Endodermal cell (in vitro differentiated cells): ENCODE measurements around the gene LRFN3. TPM values are rescaled to one million over a fixed set of nuclear protein-coding genes. Genes with fewer than 3 reads are reported as not detected.

Experiments
- DNase-seq: peaks from one replicate; pipeline ENCODE4 v3.0.0-alpha.2; 2017
- H3K27ac ChIP-seq: 2 replicates; pipeline ENCODE4 v1.5.1; 2013; ENCODE audit warnings: mild to moderate bottlenecking, low read depth, low read length, moderate library complexity
- H3K27me3 ChIP-seq: 2 replicates; pipeline ENCODE4 v1.6.1; 2013; ENCODE audit warnings: mild to moderate bottlenecking, low read length, moderate library complexity; ENCODE audit not compliant: insufficient read depth, control insufficient read depth, poor library complexity, severe bottlenecking
- H3K36me3 ChIP-seq: 2 replicates; pipeline ENCODE4 v1.7.0; 2013; ENCODE audit warnings: mild to moderate bottlenecking, low read length, moderate library complexity; ENCODE audit not compliant: control insufficient read depth, insufficient read depth
- H3K4me1 ChIP-seq: one replicate; pipeline ENCODE4 v1.7.0; 2013; ENCODE audit warnings: low read length; ENCODE audit not compliant: control insufficient read depth, insufficient read depth
- H3K4me3 ChIP-seq: 2 replicates; pipeline ENCODE4 v1.5.1; 2013; ENCODE audit warnings: mild to moderate bottlenecking, low read length, moderate library complexity
- H3K9ac ChIP-seq: 2 replicates; pipeline ENCODE4 v1.6.1; 2013; ENCODE audit warnings: mild to moderate bottlenecking, low read length, moderate library complexity; ENCODE audit not compliant: poor library complexity, severe bottlenecking; ENCODE audit errors: extremely low read depth
- H3K9me3 ChIP-seq: 2 replicates; pipeline ENCODE4 v1.6.1; 2013; ENCODE audit warnings: mild to moderate bottlenecking, low read length, moderate library complexity; ENCODE audit not compliant: control insufficient read depth
- H3K27ac Mint-ChIP-seq: 2 replicates; pipeline ENCODE4 v1.8.0; 2020; ENCODE audit warnings: mixed read lengths
- H3K27me3 Mint-ChIP-seq: 2 replicates; pipeline ENCODE4 v1.8.0; 2021; ENCODE audit warnings: mild to moderate bottlenecking, mixed read lengths; ENCODE audit not compliant: insufficient read depth
- H3K36me3 Mint-ChIP-seq: 2 replicates; pipeline ENCODE4 v1.8.0; 2020; ENCODE audit warnings: low read depth, mixed read lengths
- H3K4me1 Mint-ChIP-seq: 2 replicates; pipeline ENCODE4 v1.8.0; 2020; ENCODE audit warnings: mixed read lengths
- H3K4me3 Mint-ChIP-seq: 2 replicates; pipeline ENCODE4 v1.8.0; 2020; ENCODE audit warnings: mild to moderate bottlenecking, moderate library complexity, mixed read lengths
- H3K9me3 Mint-ChIP-seq: 2 replicates; pipeline ENCODE4 v1.8.0; 2020; ENCODE audit warnings: mild to moderate bottlenecking, mixed read lengths
- CTCF ChIP-seq: fragments of 200-600 bp; sonication (generic); conservative IDR thresholded peaks from 2 replicates; pipeline ENCODE4 v1.5.0; 2021; ENCODE audit warnings: antibody characterized with exemption, mild to moderate bottlenecking
- WGBS, 2 experiments: methylation state at CpG; one replicate each; pipeline versions ENCODE4 v1.1.5 to v1.1.7; 2013; ENCODE audit warnings: missing lambda C conversion rate in 2 of 2, mixed read lengths in 1 of 2; ENCODE audit not compliant: insufficient coverage in 1 of 2, insufficient read length in 1 of 2; 5-methylcytosine and 5-hydroxymethylcytosine counted together
- total RNA-seq, 2 donors: library from RNA; stranded (reverse); fragmentation: NEBNext Ultra II Directional in 1 of 2; extraction: Animal tissue kit (Norgen Biotek cat#: 25700) in 1 of 2; gene quantifications; 2 replicates in 1 of 2; 3 replicates in 1 of 2; pipeline ENCODE4 v1.2.1, GENCODE V29; 2021

LRFN3 gene
- total RNA-seq, 2 donors from 2014 or later: 18.7 to 24.3 TPM

DNA sequence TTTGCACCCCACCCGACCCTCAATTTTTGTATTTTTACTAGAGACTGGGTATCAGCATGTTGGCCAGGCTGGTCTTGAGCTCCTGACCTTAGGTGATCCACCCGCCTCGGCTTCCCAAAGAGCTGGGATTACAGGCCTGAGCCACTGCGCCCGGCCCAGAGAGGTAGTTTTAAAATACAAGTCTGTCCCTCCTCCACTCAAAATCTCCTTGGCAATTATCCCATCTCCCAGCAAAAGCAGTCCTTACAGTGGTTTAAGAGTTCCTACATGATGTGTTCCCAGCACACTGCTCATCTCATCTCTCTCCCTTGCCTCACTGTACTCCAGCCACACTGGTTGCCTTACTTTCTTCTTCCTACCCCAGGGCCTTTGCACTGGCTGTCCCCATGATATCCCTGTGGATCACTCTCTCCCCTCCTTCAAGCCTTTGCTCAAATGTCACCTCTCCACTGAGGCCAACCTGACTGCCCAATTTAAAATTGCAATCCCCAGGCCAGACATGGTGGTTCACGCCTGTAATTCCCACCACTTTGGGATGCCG is 24.3 kb downstream of the LRFN3 start:
- no peak for TF ChIP-seq CTCF
- H3K27me3 Mint-ChIP-seq: peaks cover 68% of the 10 kb centered on the region
- DNase-seq: no peak
- no peaks in the 10 kb centered on the region for H3K4me1 ChIP-seq
- no peaks in the 10 kb centered on the region for H3K9me3 Mint-ChIP-seq
- H3K36me3 ChIP-seq: no peaks in the 10 kb centered on the region
- H3K4me3 ChIP-seq: no peak overlapping the region
- no peak overlapping the region for H3K27ac ChIP-seq
- H3K9ac ChIP-seq: no peak overlapping the region
- no peak overlapping the region for H3K27ac Mint-ChIP-seq
- 84 to 94% methylated on average over 5 to 7 of the region's 7 CpGs for WGBS, 2 experiments
- no peaks in the 10 kb centered on the region for H3K4me1 Mint-ChIP-seq
- H3K27me3 ChIP-seq: peaks cover 59% of the 10 kb centered on the region
- H3K4me3 Mint-ChIP-seq: no peak overlapping the region
- no peaks in the 10 kb centered on the region for H3K9me3 ChIP-seq
- H3K36me3 Mint-ChIP-seq: no peaks in the 10 kb centered on the region

- Histone ChIP-seq H3K27ac (no peak overlapping the region), H3K9me3 (no peaks in the 10 kb centered on the region), H3K4me1 (no peaks in the 10 kb centered on the region), H3K4me3 (no peak overlapping the region), H3K36me3 (no peaks in the 10 kb centered on the region), H3K27me3 (peaks cover 48% of the 10 kb centered on the region), H3K9ac (no peak overlapping the region)
- H3K4me1 Mint-ChIP-seq: no peaks in the 10 kb centered on the region
- WGBS, 2 experiments: 9 to 40% methylated on average over 1 to 8 of the region's 9 CpGs
- DNase-seq: peak; percentile 93
- no peaks in the 10 kb centered on the region for H3K36me3 Mint-ChIP-seq
- H3K9me3 Mint-ChIP-seq: no peaks in the 10 kb centered on the region
- no peak overlapping the region for H3K27ac Mint-ChIP-seq
- H3K27me3 Mint-ChIP-seq: peaks cover 57% of the 10 kb centered on the region
- H3K4me3 Mint-ChIP-seq: no peak overlapping the region
- TF ChIP-seq CTCF: no peak
These were observed 27.3 kb downstream of the LRFN3 start for GRCh38 chr19:35963514-35963913.

DNA sequence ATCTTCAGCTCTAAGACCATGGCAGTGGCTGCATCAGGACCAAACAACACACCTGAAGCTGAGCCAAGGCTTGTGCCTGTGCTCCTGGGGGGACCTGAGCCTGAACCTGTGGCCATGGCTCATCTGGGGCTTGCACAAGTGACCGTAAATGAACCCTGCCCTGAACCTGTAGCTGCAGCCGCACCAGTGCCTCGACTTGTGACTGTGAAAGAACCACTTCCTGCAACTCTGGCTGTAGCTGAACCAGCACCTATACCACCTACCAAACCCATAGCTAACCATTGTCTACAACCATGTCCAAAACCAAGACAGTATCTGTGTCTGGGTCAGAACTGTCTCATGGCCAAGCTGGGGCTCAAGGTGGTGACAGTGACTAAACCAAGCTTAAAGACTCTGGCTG is 30.6 kb downstream of the LRFN3 start:
- H3K4me1 Mint-ChIP-seq: peaks cover 6% of the 10 kb centered on the region
- no peak overlapping the region for H3K4me3 ChIP-seq
- H3K4me1 ChIP-seq: no peaks in the 10 kb centered on the region
- no peak for TF ChIP-seq CTCF
- H3K36me3 ChIP-seq: no peaks in the 10 kb centered on the region
- no peak overlapping the region for H3K4me3 Mint-ChIP-seq
- H3K27ac Mint-ChIP-seq: no peak overlapping the region
- no peaks in the 10 kb centered on the region for H3K36me3 Mint-ChIP-seq
- 86 to 100% methylated on average over 1 to 3 of the region's 3 CpGs for WGBS, 2 experiments
- H3K27ac ChIP-seq: no peak overlapping the region
- H3K9ac ChIP-seq: no peak overlapping the region
- no peaks in the 10 kb centered on the region for H3K9me3 Mint-ChIP-seq
- peaks cover 26% of the 10 kb centered on the region for H3K27me3 Mint-ChIP-seq
- peaks cover 15% of the 10 kb centered on the region for H3K27me3 ChIP-seq
- DNase-seq: no peak
- no peaks in the 10 kb centered on the region for H3K9me3 ChIP-seq
